GM18870 (cell line): ENCODE results near the gene ZRANB1.

Source experiments
- ATAC-seq: cut with Tn5 transposase; IDR thresholded peaks from one replicate; pipeline ENCODE4 v1.9.1; 2021; ENCODE audit warnings: moderate library complexity; ENCODE audit not compliant: unreplicated experiment

Gene ZRANB1

GRCh38 chr10:124993345-124993708 is 51.4 kb downstream of the ZRANB1 start:
- ATAC-seq = no peak

GRCh38 chr10:124993736-124994451 is 52.0 kb downstream of the ZRANB1 start:
- ATAC-seq = no peak

- no peak for ATAC-seq
These were observed 52.9 kb downstream of the ZRANB1 start for GRCh38 chr10:124994573-124995473.

GRCh38 chr10:124995605-124996004 is 53.7 kb downstream of the ZRANB1 start:
- no peak for ATAC-seq

GRCh38 chr10:124996127-124996853 is 54.4 kb downstream of the ZRANB1 start:
- ATAC-seq = no peak

- ATAC-seq = no peak
These were observed 54.9 kb downstream of the ZRANB1 start for GRCh38 chr10:124996854-124997215.

GRCh38 chr10:124997306-124997705 is 55.4 kb downstream of the ZRANB1 start:
- no peak for ATAC-seq

GRCh38 chr10:124997771-124998623 is 56.1 kb downstream of the ZRANB1 start:
- no peak for ATAC-seq

GRCh38 chr10:124998624-124999291 is 56.8 kb downstream of the ZRANB1 start:
- ATAC-seq = no peak

- no peak for ATAC-seq
These were observed 57.8 kb downstream of the ZRANB1 start for GRCh38 chr10:124999433-125000365.

GRCh38 chr10:125000366-125001312 is 58.7 kb downstream of the ZRANB1 start:
- no peak for ATAC-seq

GRCh38 chr10:125001313-125002046 is 59.6 kb downstream of the ZRANB1 start:
- ATAC-seq = no peak

GRCh38 chr10:125002047-125002422 is 60.1 kb downstream of the ZRANB1 start:
- ATAC-seq = no peak

GRCh38 chr10:125002423-125003145 is 60.7 kb downstream of the ZRANB1 start:
- ATAC-seq = no peak

- ATAC-seq = no peak
These were observed 61.4 kb downstream of the ZRANB1 start for GRCh38 chr10:125003146-125003900.

- ATAC-seq = no peak
These were observed 62.1 kb downstream of the ZRANB1 start for GRCh38 chr10:125003901-125004467.
